Memory B cell (primary cell): ENCODE results near the gene ZFAND6.

Source experiments
- ATAC-seq: fragments of 150-1000 bp; cut with Tn5 transposase; 2 replicates; pipeline ENCODE4 v1.10.0; 2021; ENCODE audit warnings: low read depth, mild to moderate bottlenecking, moderate library complexity
- DNase-seq, 2 donors: peaks; one replicate each; pipeline ENCODE4 v3.0.0; 2022; ENCODE audit warnings: low spot score in 2 of 2
- H3K27ac Mint-ChIP-seq: one replicate; pipeline ENCODE4 v1.8.0; 2022; ENCODE audit warnings: mild to moderate bottlenecking, moderate library complexity, mixed read lengths
- H3K27me3 Mint-ChIP-seq: one replicate; pipeline ENCODE4 v1.8.0; 2022; ENCODE audit warnings: mixed read lengths
- H3K36me3 Mint-ChIP-seq: one replicate; pipeline ENCODE4 v1.8.0; 2022; ENCODE audit warnings: mild to moderate bottlenecking, mixed read lengths
- H3K4me1 Mint-ChIP-seq: one replicate; pipeline ENCODE4 v1.8.0; 2022; ENCODE audit warnings: mixed read lengths
- H3K4me3 Mint-ChIP-seq: one replicate; pipeline ENCODE4 v1.8.0; 2022; ENCODE audit warnings: mild to moderate bottlenecking, moderate library complexity, mixed read lengths
- H3K9me3 Mint-ChIP-seq: one replicate; pipeline ENCODE4 v1.8.0; 2022; ENCODE audit warnings: mixed read lengths

ZFAND6 gene

DNA sequence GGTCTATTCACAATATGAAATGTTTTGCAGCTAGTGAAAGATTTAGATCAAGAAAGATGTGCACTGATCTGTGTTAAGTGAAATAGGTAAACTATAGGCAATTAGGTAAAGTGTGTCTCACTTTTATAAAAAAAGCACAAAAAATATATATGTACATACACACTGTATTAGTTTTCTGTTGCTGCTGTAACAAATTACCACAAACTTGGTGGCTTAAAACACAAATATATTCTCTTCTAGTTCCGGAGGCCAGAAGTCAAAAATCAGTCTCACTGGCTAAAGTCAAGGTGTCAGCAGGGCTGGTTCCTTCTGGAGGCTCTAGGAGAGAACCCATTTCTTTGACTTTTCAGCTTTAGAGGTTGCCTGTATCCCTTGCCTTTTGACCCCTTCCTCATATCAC, 104.4 kb downstream of the ZFAND6 start:
- H3K27me3 Mint-ChIP-seq, result no peaks in the 10 kb centered on the region
- no peak for ATAC-seq
- peaks cover 4% of the 10 kb centered on the region for H3K9me3 Mint-ChIP-seq
- H3K4me3 Mint-ChIP-seq, result no peak overlapping the region
- H3K4me1 Mint-ChIP-seq, result peaks cover 16% of the 10 kb centered on the region
- peaks cover 5% of the 10 kb centered on the region for H3K36me3 Mint-ChIP-seq
- H3K27ac Mint-ChIP-seq, result no peak overlapping the region
- DNase-seq, result no peak

DNA sequence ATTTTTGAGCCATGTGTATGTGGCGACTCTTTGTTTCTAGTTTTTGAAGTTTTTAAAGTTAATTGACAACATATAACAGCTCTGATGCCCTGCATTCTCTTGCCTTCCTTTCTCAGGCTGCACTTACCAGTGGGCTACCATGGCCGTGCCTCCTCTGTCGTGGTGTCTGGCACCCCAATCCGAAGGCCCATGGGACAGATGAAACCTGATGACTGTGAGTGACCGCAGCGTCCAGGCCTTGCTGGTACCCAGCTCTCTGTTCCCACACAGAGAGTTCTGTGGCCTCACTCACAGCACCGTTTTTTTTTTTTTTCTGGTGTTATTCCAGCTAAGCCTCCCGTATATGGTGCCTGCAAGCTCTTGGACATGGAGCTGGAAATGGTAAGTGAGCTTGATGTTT, 108.5 kb downstream of the ZFAND6 start:
- H3K36me3 Mint-ChIP-seq, result peaks cover 3% of the 10 kb centered on the region
- no peak overlapping the region for H3K27ac Mint-ChIP-seq
- ATAC-seq, result no peak
- H3K4me3 Mint-ChIP-seq, result no peak overlapping the region
- no peak for DNase-seq
- no peaks in the 10 kb centered on the region for H3K4me1 Mint-ChIP-seq
- no peaks in the 10 kb centered on the region for H3K27me3 Mint-ChIP-seq
- H3K9me3 Mint-ChIP-seq, result peaks cover 4% of the 10 kb centered on the region

DNA sequence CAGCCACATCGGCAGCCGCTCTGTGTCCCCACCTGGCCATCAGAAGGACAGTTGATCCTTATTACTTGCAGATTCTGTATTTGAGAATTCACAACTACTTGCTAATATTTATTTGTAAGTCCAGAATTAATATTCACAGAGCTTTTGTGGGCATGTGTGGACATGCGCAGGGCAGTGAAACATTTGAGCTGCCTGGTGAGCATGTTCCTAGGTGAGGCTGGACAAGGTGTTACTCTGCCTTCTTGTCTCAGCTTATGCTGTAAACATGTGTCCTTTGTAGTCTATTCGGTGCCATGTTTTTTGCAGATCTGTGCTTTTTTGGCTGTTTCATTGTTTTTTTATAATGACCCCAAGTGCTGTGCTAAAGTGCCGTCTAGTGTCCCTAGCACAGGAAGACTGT, 108.9 kb downstream of the ZFAND6 start:
- Mint-ChIP-seq H3K4me3 (no peak overlapping the region), H3K4me1 (peaks cover under 1% of the 10 kb centered on the region), H3K27me3 (no peaks in the 10 kb centered on the region), H3K9me3 (peaks cover 4% of the 10 kb centered on the region), H3K27ac (no peak overlapping the region), H3K36me3 (peaks cover 3% of the 10 kb centered on the region)
- DNase-seq (no peak), ATAC-seq (no peak)

DNA sequence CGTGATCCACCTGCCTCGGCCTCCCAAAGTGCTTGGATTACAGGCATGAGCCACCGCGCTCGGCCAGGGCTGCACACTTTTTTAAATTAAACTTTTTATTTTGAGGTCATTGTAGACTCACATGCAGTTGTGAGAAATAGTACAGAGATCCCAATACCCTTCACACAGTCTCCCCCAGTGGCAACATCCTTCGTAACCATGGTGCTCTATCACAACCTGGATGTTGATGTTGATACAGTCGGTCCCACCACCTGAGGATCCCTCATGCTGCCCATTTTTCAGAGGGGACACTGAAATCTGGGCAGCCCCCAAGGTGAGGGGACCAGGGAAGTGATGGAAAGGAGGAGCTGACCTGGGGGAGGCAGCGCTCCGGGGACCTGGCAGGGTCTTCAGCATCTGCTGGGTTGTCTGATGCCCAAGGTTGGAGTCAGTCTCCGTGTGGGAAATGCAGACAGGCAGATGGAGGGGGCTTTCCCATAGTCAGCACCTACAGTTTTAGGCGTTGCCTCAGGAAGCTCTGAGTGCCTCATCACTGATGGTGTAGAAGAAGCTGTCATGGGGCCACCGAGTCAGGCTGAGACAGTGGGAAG, 110.4 kb downstream of the ZFAND6 start:
- Mint-ChIP-seq H3K4me1 (peaks cover 8% of the 10 kb centered on the region), H3K27me3 (no peaks in the 10 kb centered on the region), H3K4me3 (no peak overlapping the region), H3K9me3 (no peaks in the 10 kb centered on the region), H3K27ac (no peak overlapping the region), H3K36me3 (no peaks in the 10 kb centered on the region)
- ATAC-seq, result no peak
- DNase-seq, result no peak

DNA sequence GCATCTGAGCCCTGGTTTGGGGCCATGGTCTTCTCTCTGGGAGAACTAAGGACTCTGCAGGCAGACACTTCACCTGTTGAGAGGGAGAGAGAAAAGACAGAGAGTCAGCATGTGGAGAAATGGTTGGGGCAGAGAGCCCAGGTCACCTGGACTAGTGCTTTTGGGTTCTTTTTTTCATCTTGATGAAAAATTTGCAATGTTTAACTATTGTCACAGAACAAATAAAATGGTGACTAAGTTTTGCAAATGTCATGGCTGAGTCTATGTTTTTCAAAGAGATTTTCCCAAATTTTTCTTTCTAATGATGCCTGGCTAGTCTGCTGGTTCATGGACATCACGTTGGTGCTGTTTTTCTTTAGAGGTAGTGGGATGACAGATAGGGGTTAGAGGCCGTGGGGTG, 111.1 kb downstream of the ZFAND6 start:
- peaks cover 8% of the 10 kb centered on the region for H3K4me1 Mint-ChIP-seq
- no peak overlapping the region for H3K4me3 Mint-ChIP-seq
- ATAC-seq, result no peak
- DNase-seq, result no peak
- no peak overlapping the region for H3K27ac Mint-ChIP-seq
- H3K36me3 Mint-ChIP-seq, result no peaks in the 10 kb centered on the region
- no peaks in the 10 kb centered on the region for H3K9me3 Mint-ChIP-seq
- no peaks in the 10 kb centered on the region for H3K27me3 Mint-ChIP-seq

DNA sequence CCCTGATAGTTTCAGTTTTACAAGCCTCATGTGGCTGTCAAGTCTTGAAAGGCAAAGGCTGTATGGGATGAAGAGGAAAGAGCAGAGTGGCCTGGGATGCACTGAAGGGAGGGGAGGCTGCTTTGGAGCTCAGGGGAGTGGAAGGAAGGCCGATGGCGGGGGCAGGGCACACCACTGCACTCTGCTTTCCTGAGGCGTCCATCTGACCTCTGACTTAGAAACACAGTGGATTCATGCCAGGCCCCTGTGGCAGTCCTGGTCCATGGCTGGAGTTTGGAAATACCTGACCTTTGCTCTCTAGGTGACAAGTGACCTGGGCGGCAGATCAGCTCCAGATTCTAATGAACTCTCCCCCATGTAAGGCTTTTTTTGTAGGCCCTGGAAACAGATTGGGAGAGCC, 112.3 kb downstream of the ZFAND6 start:
- H3K4me3 Mint-ChIP-seq, result no peak overlapping the region
- H3K36me3 Mint-ChIP-seq, result no peaks in the 10 kb centered on the region
- no peaks in the 10 kb centered on the region for H3K9me3 Mint-ChIP-seq
- peaks cover 8% of the 10 kb centered on the region for H3K4me1 Mint-ChIP-seq
- ATAC-seq, result no peak
- no peak for DNase-seq
- no peaks in the 10 kb centered on the region for H3K27me3 Mint-ChIP-seq
- no peak overlapping the region for H3K27ac Mint-ChIP-seq

DNA sequence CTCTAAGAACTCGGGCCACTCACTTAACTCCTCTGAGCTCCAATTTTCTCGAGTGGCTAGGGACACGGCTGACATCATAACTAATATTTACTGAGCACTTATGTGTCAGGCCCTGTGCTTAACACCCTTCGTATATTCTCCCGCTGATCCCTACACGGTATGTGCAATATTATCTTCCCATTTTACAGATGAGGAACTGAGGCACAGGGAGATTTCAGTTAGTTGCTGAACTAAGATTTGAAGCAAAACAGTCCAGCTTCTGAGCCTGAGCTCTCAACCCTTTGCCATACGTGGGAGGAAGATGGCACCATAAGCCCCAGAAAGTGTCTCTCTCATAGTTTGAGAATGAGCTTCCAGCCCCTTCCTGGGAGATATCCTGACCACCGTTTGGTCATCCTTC, 112.9 kb downstream of the ZFAND6 start:
- Mint-ChIP-seq H3K27ac (no peak overlapping the region), H3K36me3 (no peaks in the 10 kb centered on the region), H3K9me3 (no peaks in the 10 kb centered on the region), H3K4me1 (peaks cover 8% of the 10 kb centered on the region), H3K27me3 (no peaks in the 10 kb centered on the region), H3K4me3 (no peak overlapping the region)
- no peak for ATAC-seq
- no peak for DNase-seq

DNA sequence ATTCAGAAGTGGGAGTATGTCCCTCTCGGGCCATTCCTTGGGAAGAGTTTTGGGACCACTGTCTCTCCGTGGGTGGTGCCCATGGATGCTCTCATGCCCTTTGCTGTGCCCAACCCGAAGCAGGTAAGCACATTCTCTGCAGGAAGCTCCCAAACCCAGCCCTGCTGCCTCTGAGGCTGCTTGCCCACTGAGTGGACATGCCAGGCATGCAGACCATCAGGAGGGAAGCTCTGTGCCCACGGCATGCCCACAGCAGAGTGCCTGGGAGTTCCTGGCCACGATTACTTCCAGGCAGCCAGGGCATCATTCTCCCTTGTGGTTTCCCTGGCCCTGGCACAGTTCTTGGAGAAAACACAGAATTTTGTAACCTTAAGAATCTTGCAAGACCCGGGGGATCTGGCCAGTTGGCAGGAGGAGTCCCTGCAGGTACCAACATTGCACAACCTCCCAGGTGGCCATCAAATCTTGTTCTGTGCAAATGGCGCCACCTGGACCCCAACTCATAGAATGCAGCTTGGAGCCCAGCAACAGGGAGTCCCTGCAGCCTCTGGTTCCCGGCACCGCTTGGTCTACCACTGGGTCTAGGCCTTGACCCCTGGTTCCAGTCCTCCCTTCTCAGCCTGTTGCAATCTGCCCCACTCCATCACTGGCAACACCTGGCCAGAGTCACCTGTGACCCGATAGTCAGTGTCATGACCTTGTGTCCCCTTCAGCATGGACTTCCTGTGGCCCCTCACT, 113.7 kb downstream of the ZFAND6 start:
- Mint-ChIP-seq H3K36me3 (no peaks in the 10 kb centered on the region), H3K27ac (no peak overlapping the region), H3K4me3 (no peak overlapping the region), H3K4me1 (peaks cover 8% of the 10 kb centered on the region), H3K27me3 (no peaks in the 10 kb centered on the region), H3K9me3 (no peaks in the 10 kb centered on the region)
- ATAC-seq (peak; percentile 81), DNase-seq (peak; percentile 68 to 73)

DNA sequence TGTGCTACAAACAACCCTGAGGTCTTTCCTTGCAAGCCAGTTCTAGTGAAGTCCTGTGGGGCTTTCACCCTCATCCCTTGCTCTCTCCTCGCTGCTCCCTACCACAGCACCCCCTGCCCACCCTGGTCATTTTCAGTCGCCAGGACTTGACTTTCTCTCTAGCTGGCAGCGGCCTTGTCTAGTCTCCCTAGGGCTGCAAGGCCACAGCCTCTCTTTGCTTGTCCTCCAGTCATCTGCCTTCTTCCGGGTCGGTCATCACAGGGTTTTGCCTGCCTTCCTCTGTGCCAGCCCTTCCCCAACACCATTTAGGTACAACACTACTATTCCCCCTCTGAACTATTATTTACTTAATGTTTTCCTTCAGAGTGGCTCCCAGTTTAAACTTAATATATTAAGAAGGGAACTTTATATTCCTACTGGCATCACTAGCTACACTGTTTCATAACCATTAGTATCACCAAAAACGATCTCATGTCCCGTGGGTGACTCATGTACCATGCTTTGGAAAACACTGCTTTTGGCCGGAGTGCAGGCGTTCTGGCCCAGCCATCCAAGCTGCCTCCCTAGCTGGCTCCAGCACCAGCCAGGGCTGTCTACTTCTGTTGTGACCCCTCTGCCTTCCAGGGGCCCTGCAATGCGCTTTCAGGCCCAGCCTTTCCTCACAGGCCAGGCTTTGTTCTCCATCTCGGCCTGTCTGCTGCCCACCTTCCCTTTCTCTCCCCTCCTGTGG, 114.7 kb downstream of the ZFAND6 start:
- peaks cover 8% of the 10 kb centered on the region for H3K4me1 Mint-ChIP-seq
- H3K27me3 Mint-ChIP-seq, result no peaks in the 10 kb centered on the region
- H3K4me3 Mint-ChIP-seq, result no peak overlapping the region
- H3K9me3 Mint-ChIP-seq, result no peaks in the 10 kb centered on the region
- ATAC-seq (no peak), DNase-seq (no peak)
- peaks cover 2% of the 10 kb centered on the region for H3K36me3 Mint-ChIP-seq
- H3K27ac Mint-ChIP-seq, result no peak overlapping the region

DNA sequence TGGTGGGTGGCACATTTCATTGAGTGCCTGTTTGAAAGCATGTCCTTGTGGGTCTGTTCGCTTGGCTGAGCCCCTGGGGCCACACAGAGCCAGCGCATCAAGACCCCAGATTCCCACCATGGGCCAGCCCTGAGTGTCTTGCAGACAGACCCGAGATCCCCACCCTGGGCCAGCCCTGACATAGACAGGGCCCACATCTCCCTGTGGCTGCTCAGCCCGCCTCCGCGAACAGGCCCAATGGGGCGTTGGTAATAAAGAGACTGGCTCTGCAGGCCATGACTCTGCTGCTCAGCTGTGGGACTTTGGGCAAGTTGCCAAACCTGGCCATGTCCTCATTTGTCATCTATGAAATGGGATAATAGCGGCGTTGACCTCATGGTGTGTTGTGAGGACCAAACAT, 116.0 kb downstream of the ZFAND6 start:
- no peak overlapping the region for H3K4me3 Mint-ChIP-seq
- no peak for DNase-seq
- H3K4me1 Mint-ChIP-seq, result peaks cover 8% of the 10 kb centered on the region
- H3K36me3 Mint-ChIP-seq, result peaks cover 5% of the 10 kb centered on the region
- no peak overlapping the region for H3K27ac Mint-ChIP-seq
- no peak for ATAC-seq
- no peaks in the 10 kb centered on the region for H3K27me3 Mint-ChIP-seq
- H3K9me3 Mint-ChIP-seq, result no peaks in the 10 kb centered on the region

DNA sequence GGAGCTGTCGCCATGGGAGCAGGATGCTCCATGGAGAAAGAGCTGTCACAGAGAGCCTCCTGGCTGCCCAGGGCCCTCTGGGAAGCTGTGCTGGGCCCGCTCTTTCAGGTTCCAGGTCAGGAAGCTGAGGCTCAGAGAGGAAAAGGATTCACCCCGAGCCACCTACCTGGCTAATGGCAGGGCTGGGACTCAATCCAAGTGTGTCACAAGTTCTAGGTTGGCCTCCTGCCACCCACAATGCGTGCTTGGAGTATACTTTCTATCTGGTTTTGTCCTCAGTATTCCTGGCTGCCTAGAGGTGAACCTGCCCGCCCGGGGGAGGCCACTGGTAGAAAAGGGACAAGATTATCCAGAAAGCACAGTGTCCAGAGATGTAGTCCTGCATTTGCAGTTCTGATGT, 117.0 kb downstream of the ZFAND6 start:
- Mint-ChIP-seq H3K4me1 (peaks cover 8% of the 10 kb centered on the region), H3K36me3 (peaks cover 7% of the 10 kb centered on the region), H3K27ac (no peak overlapping the region), H3K27me3 (no peaks in the 10 kb centered on the region), H3K4me3 (no peak overlapping the region), H3K9me3 (no peaks in the 10 kb centered on the region)
- no peak for ATAC-seq
- no peak for DNase-seq

DNA sequence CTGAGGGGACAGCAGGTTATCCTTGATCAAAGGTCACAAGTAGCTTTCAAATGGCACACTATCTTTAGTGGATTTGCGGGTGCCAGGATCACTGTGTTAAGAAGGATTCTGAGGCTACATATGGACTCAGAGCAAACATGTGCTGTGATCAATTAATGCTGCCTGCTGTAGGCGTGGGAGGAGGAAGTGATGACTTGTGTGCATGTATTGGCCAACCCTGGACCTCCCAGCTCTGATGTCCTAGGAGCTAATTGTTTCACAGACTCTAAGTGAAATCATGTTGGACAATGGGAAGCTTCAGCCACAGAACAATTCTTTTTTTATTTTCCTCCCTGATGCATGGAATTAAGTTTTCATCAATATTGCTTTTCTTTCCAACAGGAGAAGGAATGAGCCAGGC, 117.7 kb downstream of the ZFAND6 start:
- Mint-ChIP-seq H3K4me1 (peaks cover 8% of the 10 kb centered on the region), H3K4me3 (no peak overlapping the region)
- no peak for ATAC-seq

DNA sequence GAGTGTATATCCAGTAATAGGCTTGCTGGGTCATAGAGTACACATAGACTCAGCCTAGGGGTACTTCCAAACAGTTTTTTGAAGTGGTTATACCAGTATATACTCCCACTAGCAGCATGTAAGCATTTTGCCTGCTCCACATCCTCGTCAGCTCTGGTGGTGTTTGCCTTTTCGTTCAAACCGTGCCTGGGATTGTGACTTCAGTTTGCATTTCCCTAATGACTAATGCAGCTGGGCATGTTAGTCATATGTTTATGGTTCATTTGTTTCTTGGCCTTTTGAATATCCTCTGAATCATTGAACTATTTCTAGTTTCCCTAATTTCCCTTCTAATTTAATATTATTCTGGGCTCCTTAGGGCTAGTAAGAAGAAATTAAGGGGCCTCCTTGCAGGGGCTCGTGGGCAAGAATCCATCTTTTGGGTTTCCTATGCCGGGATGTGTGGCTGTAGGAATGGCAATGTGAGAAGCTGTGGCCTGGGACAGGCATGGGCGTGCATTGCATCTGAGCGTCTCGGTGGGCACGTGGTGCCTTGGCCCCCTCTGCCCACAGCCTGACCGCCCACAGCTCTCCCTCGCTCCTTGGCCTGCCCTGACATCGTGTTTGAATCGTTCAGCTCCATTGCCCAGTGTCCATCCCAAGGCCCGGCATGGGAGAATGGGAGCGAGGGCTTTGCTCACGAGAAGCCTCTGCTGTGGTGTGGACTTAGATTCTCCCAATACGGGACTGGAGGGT, 119.7 kb downstream of the ZFAND6 start:
- no peaks in the 10 kb centered on the region for H3K9me3 Mint-ChIP-seq
- no peaks in the 10 kb centered on the region for H3K4me1 Mint-ChIP-seq
- DNase-seq (no peak), ATAC-seq (no peak)
- H3K27me3 Mint-ChIP-seq, result no peaks in the 10 kb centered on the region
- H3K4me3 Mint-ChIP-seq, result no peak overlapping the region
- no peak overlapping the region for H3K27ac Mint-ChIP-seq
- H3K36me3 Mint-ChIP-seq, result peaks cover 12% of the 10 kb centered on the region

More for the DNA sequence above, 117.7 kb downstream of the ZFAND6 start:
- Mint-ChIP-seq H3K9me3 (no peaks in the 10 kb centered on the region), H3K36me3 (peaks cover 11% of the 10 kb centered on the region), H3K27ac (no peak overlapping the region), H3K27me3 (no peaks in the 10 kb centered on the region)
- no peak for DNase-seq

DNA sequence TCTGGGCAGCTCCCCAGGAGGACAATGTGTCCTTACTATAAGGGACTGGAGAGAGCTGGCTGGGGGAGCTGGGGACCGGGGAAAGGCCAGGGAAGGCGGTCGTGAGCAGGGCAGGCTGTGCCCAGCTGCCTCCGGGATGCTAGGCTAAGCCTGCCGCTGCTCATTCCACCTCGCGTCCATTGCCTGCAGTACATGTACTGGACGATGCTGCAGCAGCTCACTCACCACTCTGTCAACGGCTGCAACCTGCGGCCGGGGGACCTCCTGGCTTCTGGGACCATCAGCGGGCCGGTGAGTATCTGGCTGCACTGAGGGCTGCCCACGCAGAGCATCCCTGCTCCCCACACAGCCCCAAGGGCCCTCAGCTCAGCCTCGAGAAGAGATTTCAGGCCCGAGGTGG, 120.5 kb downstream of the ZFAND6 start:
- ATAC-seq (no peak), DNase-seq (no peak)
- Mint-ChIP-seq H3K4me3 (no peak overlapping the region), H3K36me3 (peaks cover 12% of the 10 kb centered on the region), H3K27me3 (no peaks in the 10 kb centered on the region), H3K27ac (no peak overlapping the region), H3K9me3 (no peaks in the 10 kb centered on the region), H3K4me1 (no peaks in the 10 kb centered on the region)
